SK-N-SH (cell line): Measurements from ENCODE around the gene MRPS6. TPM values are rescaled to one million over a fixed set of nuclear protein-coding genes. Genes with fewer than 3 reads are reported as not detected.

Experiments
- CTCF ChIA-PET: fragments of 300-600, 350-600 bp; formaldehyde crosslinking; extraction: SDS; loops from one replicate; lab custom pipeline; 2021; lab: Yijun Ruan, JAX
- POLR2A ChIA-PET: fragments of 350-600 bp; sonication (Branson Sonifier 250); formaldehyde crosslinking; extraction: SDS; loops from one replicate; lab custom pipeline; 2020; ENCODE audit warnings: antibody characterized with exemption, inconsistent platforms; lab: Yijun Ruan, JAX
- DNase-seq: peaks from one replicate; pipeline ENCODE4 v3.0.0; 2012
- H2AFZ ChIP-seq: fragments of 200-600 bp; sonication (generic); 2 replicates; pipeline ENCODE4 v1.8.1; 2016; ENCODE audit warnings: antibody characterized with exemption, mild to moderate bottlenecking, low read depth
- H3F3A ChIP-seq: fragments of 200-600 bp; sonication (generic); replicated peaks from 2 replicates; pipeline ENCODE3; 2016; ENCODE audit warnings: antibody characterized with exemption, mild to moderate bottlenecking; ENCODE audit not compliant: insufficient read depth
- H3K27ac ChIP-seq, 2 experiments: fragments of 200-500 bp in 1 of 2; fragments of 200-600 bp in 1 of 2; sonication (Bioruptor generic) in 1 of 2; sonication (generic), shearing (Covaris generic) in 1 of 2; 2 replicates each; pipeline versions ENCODE4 v1.5.1 to v1.6.1; 2014 to 2016; ENCODE audit warnings: low read depth in 2 of 2, inconsistent platforms in 1 of 2, low read length in 1 of 2, mild to moderate bottlenecking in 1 of 2, mixed read lengths in 1 of 2
- H3K27me3 ChIP-seq: fragments of 200-600 bp; sonication (generic), shearing (Covaris generic); 2 replicates; pipeline ENCODE4 v1.6.1; 2016; ENCODE audit warnings: mixed run types; ENCODE audit not compliant: insufficient read depth
- H3K36me3 ChIP-seq, 2 experiments: fragments of 200-500 bp in 1 of 2; fragments of 200-600 bp in 1 of 2; sonication (Bioruptor generic) in 1 of 2; sonication (generic) in 1 of 2; replicated peaks in 1 of 2; 2 replicates each; pipeline versions ENCODE3 to v1.5.1; 2014 to 2016; ENCODE audit warnings: low read length in 1 of 2, mild to moderate bottlenecking in 1 of 2; ENCODE audit not compliant: insufficient read depth in 2 of 2, control insufficient read depth in 1 of 2
- H3K4me1 ChIP-seq, 2 experiments: fragments of 200-500 bp in 1 of 2; fragments of 200-600 bp in 1 of 2; sonication (Bioruptor generic) in 1 of 2; sonication (generic), shearing (Covaris generic) in 1 of 2; 2 replicates each; pipeline versions ENCODE4 v1.5.1 to v1.6.1; 2014 to 2016; ENCODE audit warnings: low read depth in 1 of 2, low read length in 1 of 2, mixed run types in 1 of 2; ENCODE audit not compliant: insufficient read depth in 2 of 2, control insufficient read depth in 1 of 2
- H3K4me2 ChIP-seq: fragments of 200-600 bp; sonication (generic), shearing (Covaris generic); 2 replicates; pipeline ENCODE4 v1.6.1; 2017; ENCODE audit warnings: mixed run types
- H3K4me3 ChIP-seq, 2 experiments: fragments of 200-500 bp in 1 of 2; fragments of 200-600 bp in 1 of 2; sonication (Bioruptor generic) in 1 of 2; sonication (generic), shearing (Covaris generic) in 1 of 2; 2 replicates each; pipeline versions ENCODE4 v1.5.1 to v1.8.1; 2014 to 2016; ENCODE audit warnings: low read depth in 2 of 2, inconsistent platforms in 1 of 2, low read length in 1 of 2, mild to moderate bottlenecking in 1 of 2, mixed read lengths in 1 of 2, moderate library complexity in 1 of 2
- H3K79me2 ChIP-seq: fragments of 200-600 bp; sonication (generic); 2 replicates; pipeline ENCODE4 v1.8.1; 2017; ENCODE audit warnings: mild to moderate bottlenecking; ENCODE audit not compliant: insufficient read depth
- H3K9ac ChIP-seq: fragments of 200-600 bp; sonication (generic); 2 replicates; pipeline ENCODE4 v1.6.1; 2017; ENCODE audit warnings: mixed run types
- H3K9me2 ChIP-seq: fragments of 200-600 bp; sonication (generic); 2 replicates; pipeline ENCODE4 v1.6.1; 2017; ENCODE audit warnings: mixed run types
- H3K9me3 ChIP-seq: fragments of 200-600 bp; sonication (generic); 2 replicates; pipeline ENCODE4 v1.6.1; 2017; ENCODE audit warnings: mixed run types, mild to moderate bottlenecking, moderate library complexity
- H4K20me1 ChIP-seq: fragments of 200-600 bp; sonication (generic); 2 replicates; pipeline ENCODE4 v1.6.1; 2017; ENCODE audit warnings: mild to moderate bottlenecking, mixed run types; ENCODE audit not compliant: insufficient read depth
- CHD2 ChIP-seq: fragments of 150-350 bp; IDR thresholded peaks from 2 replicates; pipeline ENCODE4 v1.6.1; 2018; ENCODE audit warnings: low read length; ENCODE audit not compliant: partially characterized antibody
- FOXJ3 ChIP-seq: sonication (generic); formaldehyde crosslinking; IDR thresholded peaks from 2 replicates; pipeline ENCODE4 v1.5.1; 2020; ENCODE audit warnings: mild to moderate bottlenecking, missing genetic modification reagents
- GABPA ChIP-seq: IDR thresholded peaks from 2 replicates; pipeline ENCODE4 v1.4.0; 2012; ENCODE audit warnings: low read depth, mild to moderate bottlenecking
- IRF3 ChIP-seq: fragments of 150-350 bp; IDR thresholded peaks from 2 replicates; pipeline ENCODE4 v1.6.1; 2016; ENCODE audit warnings: mild to moderate bottlenecking, low read depth, low read length
- MEF2A ChIP-seq: IDR thresholded peaks from 2 replicates; pipeline ENCODE4 v1.4.0; 2012; ENCODE audit warnings: low read depth, borderline replicate concordance
- MXI1 ChIP-seq: IDR thresholded peaks from 2 replicates; pipeline ENCODE4 v1.6.1; 2012; ENCODE audit warnings: mild to moderate bottlenecking, low read depth, low read length, improper control_type of control experiment
- NRF1 ChIP-seq: IDR thresholded peaks from 2 replicates; pipeline ENCODE4 v1.6.1; 2012; ENCODE audit warnings: low read depth, mild to moderate bottlenecking, low read length
- PBX3 ChIP-seq: IDR thresholded peaks from 2 replicates; pipeline ENCODE4; 2012
- SIN3A ChIP-seq: IDR thresholded peaks from 2 replicates; pipeline ENCODE4 v1.6.1; 2012; ENCODE audit warnings: low read depth, mild to moderate bottlenecking, low read length, moderate library complexity, borderline replicate concordance
- TEAD4 ChIP-seq: IDR thresholded peaks from 2 replicates; pipeline ENCODE4 v1.4.0; 2012; ENCODE audit warnings: mild to moderate bottlenecking, borderline replicate concordance; ENCODE audit not compliant: insufficient read depth
- YY1 ChIP-seq: IDR thresholded peaks from 2 replicates; pipeline ENCODE4 v1.4.0; 2012; ENCODE audit warnings: low read depth, mild to moderate bottlenecking
- WGBS: methylation state at CpG from one replicate; pipeline ENCODE4 v1.1.6; 2017; ENCODE audit warnings: low lambda C conversion rate; 5-methylcytosine and 5-hydroxymethylcytosine counted together
- polyA plus RNA-seq, 3 experiments: library from polyadenylated mRNA; depleted of rRNA; stranded (reverse); fragments of >200 nt; gene quantifications; 2 replicates each; pipeline ENCODE4 v1.2.3, GENCODE V29; 2012
- TF ChIP-seq, protein P1 (sequence below): IDR thresholded peaks from 2 replicates; pipeline ENCODE4 v1.4.0; 2012; ENCODE audit warnings: low read depth, borderline replicate concordance
- TF ChIP-seq, protein P2 (sequence below): IDR thresholded peaks from 2 replicates; pipeline ENCODE4 v1.4.0; 2012; ENCODE audit warnings: low read depth

MRPS6 gene
- polyA plus RNA-seq, 1 of the 3 experiments (the other 2 are of a cell fraction): 69.2 TPM

DNA sequence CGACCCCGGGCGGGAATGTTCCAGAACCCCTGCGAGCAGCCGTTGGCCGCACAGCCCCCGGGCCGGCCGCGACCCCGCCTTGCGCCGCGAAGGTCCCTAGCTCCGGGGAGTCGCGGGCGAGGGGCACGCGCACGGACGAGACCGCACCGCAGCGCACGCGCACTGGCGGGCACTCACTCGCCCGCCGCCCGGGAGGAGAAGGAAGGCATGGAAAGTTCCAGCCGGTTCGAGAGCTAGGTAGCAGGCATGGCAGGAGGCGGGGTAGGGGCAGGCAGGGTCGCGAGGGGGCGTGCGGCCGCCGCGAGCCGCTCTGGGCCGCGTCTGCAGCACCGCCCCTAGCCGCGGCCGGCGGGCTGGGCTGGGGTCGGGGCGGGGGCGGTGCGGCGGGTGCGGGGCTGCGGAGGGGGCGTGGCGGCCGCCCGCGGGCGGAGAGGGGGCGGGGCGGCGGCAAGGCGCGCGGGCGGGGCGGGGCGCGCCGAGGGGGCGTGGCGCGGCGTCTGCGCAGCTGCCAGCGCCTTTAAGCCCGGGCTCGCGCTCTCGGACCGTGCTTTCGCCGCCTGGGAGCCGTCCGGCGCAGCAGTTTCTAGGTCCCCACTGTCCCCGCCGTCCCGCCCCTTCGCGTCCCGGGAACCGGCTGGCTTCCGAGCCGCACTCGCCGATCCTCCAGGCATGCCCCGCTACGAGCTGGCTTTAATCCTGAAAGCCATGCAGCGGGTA lies at the start of gene MRPS6, which contains the start of gene SLC5A3 (continued):
- TF ChIP-seq, protein P1, sequence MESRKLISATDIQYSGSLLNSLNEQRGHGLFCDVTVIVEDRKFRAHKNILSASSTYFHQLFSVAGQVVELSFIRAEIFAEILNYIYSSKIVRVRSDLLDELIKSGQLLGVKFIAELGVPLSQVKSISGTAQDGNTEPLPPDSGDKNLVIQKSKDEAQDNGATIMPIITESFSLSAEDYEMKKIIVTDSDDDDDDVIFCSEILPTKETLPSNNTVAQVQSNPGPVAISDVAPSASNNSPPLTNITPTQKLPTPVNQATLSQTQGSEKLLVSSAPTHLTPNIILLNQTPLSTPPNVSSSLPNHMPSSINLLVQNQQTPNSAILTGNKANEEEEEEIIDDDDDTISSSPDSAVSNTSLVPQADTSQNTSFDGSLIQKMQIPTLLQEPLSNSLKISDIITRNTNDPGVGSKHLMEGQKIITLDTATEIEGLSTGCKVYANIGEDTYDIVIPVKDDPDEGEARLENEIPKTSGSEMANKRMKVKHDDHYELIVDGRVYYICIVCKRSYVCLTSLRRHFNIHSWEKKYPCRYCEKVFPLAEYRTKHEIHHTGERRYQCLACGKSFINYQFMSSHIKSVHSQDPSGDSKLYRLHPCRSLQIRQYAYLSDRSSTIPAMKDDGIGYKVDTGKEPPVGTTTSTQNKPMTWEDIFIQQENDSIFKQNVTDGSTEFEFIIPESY: no peak
- TF ChIP-seq MXI1: peak; percentile 59; the same call in 1 of the 2 replicates
- TF ChIP-seq YY1: no peak

DNA sequence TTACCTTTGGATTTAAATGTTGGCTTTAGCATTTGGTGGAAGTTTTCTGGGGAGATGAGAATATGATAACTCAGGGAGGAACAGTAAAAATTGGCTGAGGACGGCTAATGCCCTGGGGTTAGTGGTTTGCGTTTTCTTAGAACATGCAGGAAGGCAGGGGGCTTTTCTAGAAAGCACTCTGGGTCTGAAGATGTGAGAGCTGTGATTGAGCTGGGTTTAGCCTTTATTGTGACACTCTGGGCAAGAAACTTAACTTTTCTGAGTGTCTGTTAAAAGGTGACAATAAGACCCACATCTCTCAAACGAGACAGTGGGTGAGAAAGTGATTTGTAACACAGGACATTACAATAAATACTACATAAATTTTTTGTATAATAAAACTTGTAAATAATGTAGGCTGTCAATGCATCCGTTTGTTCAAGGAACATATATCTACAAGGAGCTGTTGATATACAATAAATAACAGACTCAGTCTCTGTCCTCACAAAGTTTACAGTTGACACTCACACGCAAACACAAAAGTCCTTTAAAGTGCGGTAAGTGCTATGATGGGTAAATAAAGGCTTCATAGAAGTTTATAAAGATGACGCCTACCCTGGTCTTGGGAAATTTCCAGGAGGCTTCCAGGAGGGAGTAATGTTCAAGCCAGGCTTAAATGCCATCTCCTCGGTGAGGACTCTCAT lies 49.5 kb upstream of the MRPS6 start:
- WGBS: 70% methylated on average over 8 of the region's 8 CpGs
- Histone ChIP-seq H3K9ac (no peak overlapping the region), H2AFZ (no peak overlapping the region), H3K9me2 (no peaks in the 10 kb centered on the region), H3K27ac (no peak overlapping the region), H3K4me1 (peaks cover 0 to 3% of the 10 kb centered on the region in 2 experiments; a peak in 1 of 4 replicates), H3K4me2 (no peak overlapping the region), H3F3A (peaks cover 12% of the 10 kb centered on the region), H3K27me3 (no peaks in the 10 kb centered on the region), H3K9me3 (no peaks in the 10 kb centered on the region; the same call in 1 of the 2 replicates), H4K20me1 (no peaks in the 10 kb centered on the region), H3K36me3 (no peaks in the 10 kb centered on the region), H3K4me3 (no peak overlapping the region), H3K79me2 (no peaks in the 10 kb centered on the region)
- ChIA-PET POLR2A (no interaction called here), CTCF (no interaction called here)
- TF ChIP-seq GABPA (no peak), TEAD4 (no peak), FOXJ3 (CRISPR knock-in tag) (no peak), MEF2A (no peak), SIN3A (no peak), IRF3 (no peak)
- DNase-seq: no peak

DNA sequence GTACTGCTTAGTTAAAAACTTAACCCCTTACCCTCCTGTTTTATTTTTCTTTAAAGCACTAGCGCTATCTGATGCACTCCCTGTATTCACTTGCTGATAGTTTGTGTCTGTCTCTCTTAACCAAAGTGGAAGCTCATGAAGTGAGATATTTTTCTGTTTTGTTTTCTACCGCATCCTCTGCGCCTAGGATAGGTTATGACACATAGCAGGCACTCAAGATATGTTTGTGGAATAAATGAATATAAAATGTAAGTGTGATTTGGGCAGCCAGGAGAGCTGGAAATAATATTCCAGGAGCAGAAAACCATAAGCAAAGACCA lies 49.0 kb upstream of the MRPS6 start:
- WGBS: 91% methylated on average over 3 of the region's 3 CpGs
- no peak overlapping the region for H3K4me3 ChIP-seq

More for the DNA sequence above, 49.0 kb upstream of the MRPS6 start:
- no peak overlapping the region for H3K9ac ChIP-seq
- DNase-seq: no peak
- no peaks in the 10 kb centered on the region for H3K79me2 ChIP-seq
- no peaks in the 10 kb centered on the region for H4K20me1 ChIP-seq
- H2AFZ ChIP-seq: no peak overlapping the region
- H3K4me2 ChIP-seq: no peak overlapping the region
- H3K27me3 ChIP-seq: no peaks in the 10 kb centered on the region
- CTCF ChIA-PET: interaction anchor here (1.1 to 1.6 kb wide), 2 partner anchors 16 to 28 kb away, joined by 3 to 4 read pairs; no protein-coding TSS in a partner anchor
- H3K9me2 ChIP-seq: no peaks in the 10 kb centered on the region
- no peaks in the 10 kb centered on the region for H3K36me3 ChIP-seq
- POLR2A ChIA-PET: no interaction called here
- no peak overlapping the region for H3K27ac ChIP-seq
- H3K9me3 ChIP-seq: no peaks in the 10 kb centered on the region; the same call in 1 of the 2 replicates
- H3F3A ChIP-seq: peaks cover 12% of the 10 kb centered on the region
- H3K4me1 ChIP-seq: peaks cover 0 to 3% of the 10 kb centered on the region in 2 experiments; a peak in 1 of 4 replicates
- no peak for TF ChIP-seq TEAD4
- no peak for TF ChIP-seq MXI1
- no peak for TF ChIP-seq IRF3
- TF ChIP-seq MEF2A: no peak
- no peak for TF ChIP-seq NRF1
- TF ChIP-seq PBX3: no peak
- TF ChIP-seq, protein P2, sequence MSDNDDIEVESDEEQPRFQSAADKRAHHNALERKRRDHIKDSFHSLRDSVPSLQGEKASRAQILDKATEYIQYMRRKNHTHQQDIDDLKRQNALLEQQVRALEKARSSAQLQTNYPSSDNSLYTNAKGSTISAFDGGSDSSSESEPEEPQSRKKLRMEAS: no peak
- no peak for TF ChIP-seq CHD2
